ENCODE measurements around the gene TCOF1. TPM values are rescaled to one million over a fixed set of nuclear protein-coding genes. Genes with fewer than 3 reads are reported as not detected.

The TCOF1 gene
- polyA plus RNA-seq, 4 donors = 29.5 to 46.3 (median 36.9) TPM

DNA sequence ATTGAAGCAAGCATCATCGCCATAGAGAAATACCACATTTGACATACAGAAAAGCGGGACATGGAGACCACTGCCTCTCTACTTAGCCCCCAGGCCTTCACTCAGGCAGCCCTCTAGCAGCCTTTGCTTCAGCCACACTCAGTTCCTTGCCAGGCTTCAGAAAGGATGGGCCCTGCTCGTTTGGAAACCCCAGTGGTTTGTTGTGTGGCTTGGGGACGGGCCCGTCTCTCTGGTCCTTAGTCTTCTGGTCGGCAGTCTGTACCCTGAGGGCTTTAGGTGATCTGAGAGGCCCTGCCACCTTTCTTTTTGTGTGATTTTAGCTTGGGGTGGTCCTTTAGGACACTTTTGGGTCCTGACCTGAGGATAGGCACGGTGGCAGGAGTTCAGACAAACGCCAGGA, 33.7 kb upstream of the TCOF1 start:
- no peak for DNase-seq (ENCODE audit: low read depth in 4 of 4, low spot score in 2 of 4)

DNA sequence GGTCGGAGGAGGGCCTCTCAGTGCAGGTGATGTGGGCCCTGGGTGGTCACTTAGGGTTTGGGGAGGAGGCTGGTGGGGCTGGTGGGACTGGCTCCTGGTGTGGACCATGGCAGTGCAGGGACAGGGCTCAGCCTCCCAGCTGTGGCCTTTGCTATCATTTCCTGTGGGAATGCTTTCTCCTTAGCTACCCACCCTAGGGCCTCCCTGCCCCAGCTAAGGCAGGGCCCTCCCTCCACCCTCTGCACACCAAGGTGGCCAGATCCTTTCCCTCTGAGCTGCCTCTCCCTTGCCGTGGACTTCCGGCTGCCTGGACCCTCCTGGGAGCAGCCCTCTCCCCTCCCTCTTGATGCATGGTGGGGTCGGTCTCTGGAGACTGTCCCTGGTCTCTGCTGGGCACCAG, 32.1 kb upstream of the TCOF1 start:
- DNase-seq (ENCODE audit: low read depth in 4 of 4, low spot score in 2 of 4) = no peak

DNA sequence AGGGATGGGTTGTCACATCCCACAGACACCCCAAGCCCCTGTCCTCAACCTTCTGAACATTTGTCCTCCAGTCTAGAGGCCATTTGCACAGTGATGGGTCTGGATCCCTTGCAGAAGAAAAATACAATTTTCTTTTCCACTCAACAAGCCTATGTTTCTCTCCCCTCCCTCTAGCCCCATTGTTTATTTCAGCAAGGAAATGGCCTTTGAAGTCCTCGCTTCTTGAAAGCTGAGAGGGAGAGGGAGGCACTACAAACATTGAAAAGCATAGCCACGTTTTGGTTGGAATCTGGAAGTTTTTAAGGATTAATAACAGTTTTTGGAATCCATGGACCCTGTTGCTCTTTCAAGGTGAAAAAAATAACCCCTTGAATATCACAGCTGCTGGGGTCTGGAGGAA, 30.8 kb upstream of the TCOF1 start:
- DNase-seq (ENCODE audit: low read depth in 4 of 4, low spot score in 2 of 4) = no peak

DNA sequence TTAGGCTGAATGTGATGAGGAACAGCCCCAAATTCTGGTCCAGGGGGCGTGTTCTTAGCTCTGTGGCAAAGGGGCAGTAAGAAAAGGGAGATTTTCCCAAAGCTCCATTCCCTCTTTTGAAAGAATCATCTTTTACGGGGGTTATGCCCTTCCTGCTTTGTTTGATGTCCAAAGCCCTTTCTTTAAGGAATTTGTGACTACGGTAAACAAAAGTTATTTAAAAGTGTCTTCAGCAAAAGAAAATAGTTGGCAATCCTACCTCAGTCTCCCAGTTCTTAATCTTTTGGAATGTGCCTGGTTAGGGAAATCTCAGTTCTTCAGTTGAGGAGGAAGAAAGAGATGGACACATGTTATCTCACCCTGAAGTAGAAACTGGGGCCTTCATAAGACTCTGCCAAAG, 30.4 kb upstream of the TCOF1 start:
- no peak for DNase-seq (ENCODE audit: low read depth in 4 of 4, low spot score in 2 of 4)

DNA sequence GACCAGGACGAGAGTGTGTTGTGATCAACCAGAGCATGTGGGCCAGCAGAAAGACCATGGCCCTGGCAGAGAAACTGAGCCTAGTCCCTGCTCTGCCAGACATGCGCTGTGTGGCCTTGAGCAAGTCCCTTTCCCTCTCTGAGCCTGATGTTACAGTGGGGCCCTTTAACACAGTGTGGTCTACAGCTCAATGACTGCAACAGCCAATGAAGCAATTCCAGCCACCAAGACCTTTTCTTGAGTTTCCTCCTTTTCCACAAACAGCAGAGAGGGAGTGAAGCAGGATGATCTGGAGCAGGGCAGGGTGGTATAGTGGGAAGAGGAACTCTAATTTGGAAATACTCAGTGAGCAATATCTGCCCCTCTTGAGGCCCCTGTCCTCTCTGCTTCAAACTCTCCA, 29.0 kb upstream of the TCOF1 start:
- no peak for DNase-seq (ENCODE audit: low read depth in 4 of 4, low spot score in 2 of 4)

DNA sequence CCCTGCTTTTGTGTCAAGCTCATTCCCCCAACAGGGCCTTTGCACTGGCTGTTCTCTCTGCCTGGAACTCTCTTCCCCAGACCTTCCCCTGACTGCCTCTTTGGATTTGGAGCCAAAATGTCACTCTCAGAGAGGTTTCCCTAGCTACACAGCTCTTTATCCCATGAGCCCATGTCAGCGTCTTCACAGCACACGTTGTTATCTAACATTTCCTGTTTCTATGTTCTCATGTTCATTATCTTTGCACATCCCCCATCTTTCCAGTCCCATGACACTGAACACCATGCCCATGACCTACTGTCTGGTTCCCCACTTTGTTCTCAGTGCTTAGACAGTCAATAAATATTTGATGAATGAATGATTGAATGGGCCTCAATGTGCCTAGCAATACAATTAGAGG, 28.5 kb upstream of the TCOF1 start:
- no peak for DNase-seq (ENCODE audit: low read depth in 4 of 4, low spot score in 2 of 4)

DNA sequence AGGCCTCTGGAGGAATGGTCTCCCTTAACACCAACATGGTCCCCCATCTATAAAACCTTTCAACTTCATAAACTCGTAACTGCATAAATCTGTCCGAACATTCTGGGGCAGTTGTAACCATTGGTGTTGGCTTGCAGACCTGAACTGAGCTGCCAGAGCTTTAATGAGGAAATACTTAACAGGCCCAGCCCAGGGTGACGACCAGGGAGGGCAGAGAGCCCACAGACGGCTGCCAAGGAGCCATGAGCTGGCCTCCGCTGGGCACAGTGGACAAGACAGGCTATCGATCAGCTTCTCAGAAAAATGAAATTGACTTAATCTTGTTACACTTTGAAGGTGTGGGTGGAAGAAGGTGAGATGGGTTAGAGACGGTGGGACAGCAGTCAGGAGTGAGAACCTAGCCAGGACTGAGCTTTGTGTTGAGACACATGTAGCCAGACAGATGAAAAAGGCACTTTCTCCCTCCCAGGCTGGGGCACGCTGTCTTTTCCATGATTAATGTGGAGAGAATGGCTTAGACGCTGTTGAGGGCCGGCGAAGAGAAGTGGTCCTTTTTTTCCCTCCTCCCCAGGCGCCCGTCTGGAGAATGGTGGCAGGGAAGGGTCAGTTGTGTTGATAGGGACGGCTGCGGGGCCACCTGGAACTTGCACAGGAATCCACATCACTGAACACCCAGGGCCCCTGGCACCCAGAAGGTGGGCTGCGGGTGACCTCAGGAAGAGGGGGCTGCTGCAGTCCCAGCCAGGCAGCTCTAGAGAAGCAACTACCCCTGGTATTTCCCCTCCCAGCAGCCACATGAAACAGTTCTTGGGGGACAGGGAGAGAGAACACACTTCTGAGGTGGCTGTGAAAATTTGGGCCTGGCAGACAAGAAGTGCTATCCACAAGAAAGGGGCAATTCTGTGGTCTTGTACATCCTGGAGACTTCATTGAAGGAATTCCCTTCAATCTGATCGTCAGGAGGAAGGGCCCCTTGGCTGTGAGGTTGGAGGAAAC, 27.3 kb upstream of the TCOF1 start:
- DNase-seq (ENCODE audit: low read depth in 4 of 4, low spot score in 2 of 4) = no peak

DNA sequence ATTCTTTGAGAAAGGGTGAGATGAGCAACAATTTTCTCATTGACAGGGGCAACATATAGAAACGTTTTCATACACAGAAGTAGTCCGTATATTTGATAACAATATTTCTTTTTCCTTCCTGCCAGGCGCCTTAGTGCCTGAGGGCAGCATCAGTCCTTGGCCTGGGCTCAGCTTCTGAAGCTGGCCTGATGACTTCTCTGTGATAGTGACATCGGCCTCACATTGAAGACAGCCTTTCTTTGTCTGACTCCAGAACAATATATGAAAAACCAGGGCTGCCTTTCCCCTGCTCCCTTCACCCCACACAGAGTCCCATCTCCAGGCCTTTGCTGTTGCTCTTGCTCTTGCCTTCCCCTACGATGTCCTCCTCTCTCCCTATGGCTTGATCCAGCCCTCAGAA, 24.1 kb upstream of the TCOF1 start:
- no peak for DNase-seq (ENCODE audit: low read depth in 4 of 4, low spot score in 2 of 4)

DNA sequence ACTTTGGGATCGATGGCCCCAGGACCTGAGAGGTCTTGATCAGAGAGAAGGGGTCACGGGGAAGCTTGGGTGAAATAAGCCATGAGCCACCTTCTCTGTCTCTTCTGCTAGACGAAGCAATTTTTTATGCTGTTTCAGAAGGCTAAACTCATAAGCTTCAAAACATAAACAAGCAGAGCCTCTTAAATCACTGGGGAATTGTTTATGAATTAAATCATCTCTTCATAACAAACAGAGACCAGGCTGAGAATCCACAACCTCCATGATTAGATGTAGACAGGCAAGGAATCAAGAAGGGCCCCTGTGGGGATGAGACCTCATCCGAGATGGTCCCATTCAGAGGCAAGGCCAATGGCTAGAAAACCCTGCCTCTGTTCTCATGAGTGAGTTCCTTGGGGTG, 21.7 kb upstream of the TCOF1 start:
- no peak for DNase-seq (ENCODE audit: low read depth in 4 of 4, low spot score in 2 of 4)

DNA sequence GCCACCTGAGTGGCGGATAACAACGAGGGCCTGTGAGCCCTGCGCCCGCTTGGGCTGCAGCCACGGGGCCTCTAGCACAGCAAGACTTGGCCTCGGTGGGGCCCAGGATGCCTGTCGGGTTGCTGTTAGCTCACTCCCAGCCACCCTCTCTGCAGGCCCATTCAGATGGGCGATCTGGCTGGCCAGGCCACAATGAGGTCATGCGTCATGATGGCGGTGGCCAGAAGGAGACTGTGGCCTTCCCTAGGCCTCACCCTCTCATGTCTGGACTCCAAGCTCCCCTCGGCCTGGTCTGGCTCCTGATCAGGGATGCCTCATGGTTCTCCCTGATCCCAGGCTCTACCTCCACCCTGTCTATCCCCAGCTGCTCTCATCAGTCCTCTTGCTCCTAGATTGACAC, 19.0 kb upstream of the TCOF1 start:
- DNase-seq (ENCODE audit: low read depth in 4 of 4, low spot score in 2 of 4) = no peak

DNA sequence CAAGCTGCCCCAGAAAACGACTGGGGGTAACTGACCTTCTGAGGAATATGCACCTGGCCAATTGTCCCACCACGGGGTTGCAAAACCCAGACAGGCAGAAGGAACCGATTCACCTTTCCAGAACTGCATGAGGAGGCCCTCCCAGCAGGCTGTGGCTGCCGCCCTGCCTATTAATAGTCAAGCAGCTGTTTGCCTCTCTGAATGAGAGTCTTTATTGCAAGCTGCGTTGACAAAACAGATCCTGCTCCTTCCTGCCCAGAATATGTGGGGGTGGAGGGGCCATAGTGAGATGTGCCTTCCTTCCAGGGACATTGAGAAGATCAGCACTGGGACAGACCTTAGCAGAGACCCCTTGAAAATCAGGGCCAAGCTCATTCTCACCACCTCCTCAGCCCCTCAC, 18.3 kb upstream of the TCOF1 start:
- no peak for DNase-seq (ENCODE audit: low read depth in 4 of 4, low spot score in 2 of 4)

DNA sequence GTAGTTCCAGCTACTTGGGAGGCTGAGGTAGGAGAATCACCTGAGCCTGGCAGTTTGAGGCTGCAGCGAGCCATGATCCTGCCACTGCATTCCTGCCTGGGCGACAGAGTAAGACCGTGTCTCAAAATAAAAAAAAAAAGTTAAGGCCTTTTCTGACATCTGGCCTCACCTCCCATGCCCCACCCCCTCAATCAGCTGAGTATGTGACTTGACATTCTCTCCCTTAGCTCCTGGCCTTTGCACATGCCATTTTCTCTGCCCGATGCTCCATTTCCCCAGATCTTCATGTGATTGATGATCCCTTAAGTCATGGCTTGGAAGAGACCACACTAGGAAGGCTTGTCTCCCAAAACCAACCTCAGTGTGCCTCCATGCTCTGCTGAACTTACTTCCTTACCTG, 17.7 kb upstream of the TCOF1 start:
- DNase-seq (ENCODE audit: low read depth in 4 of 4, low spot score in 2 of 4) = no peak

DNA sequence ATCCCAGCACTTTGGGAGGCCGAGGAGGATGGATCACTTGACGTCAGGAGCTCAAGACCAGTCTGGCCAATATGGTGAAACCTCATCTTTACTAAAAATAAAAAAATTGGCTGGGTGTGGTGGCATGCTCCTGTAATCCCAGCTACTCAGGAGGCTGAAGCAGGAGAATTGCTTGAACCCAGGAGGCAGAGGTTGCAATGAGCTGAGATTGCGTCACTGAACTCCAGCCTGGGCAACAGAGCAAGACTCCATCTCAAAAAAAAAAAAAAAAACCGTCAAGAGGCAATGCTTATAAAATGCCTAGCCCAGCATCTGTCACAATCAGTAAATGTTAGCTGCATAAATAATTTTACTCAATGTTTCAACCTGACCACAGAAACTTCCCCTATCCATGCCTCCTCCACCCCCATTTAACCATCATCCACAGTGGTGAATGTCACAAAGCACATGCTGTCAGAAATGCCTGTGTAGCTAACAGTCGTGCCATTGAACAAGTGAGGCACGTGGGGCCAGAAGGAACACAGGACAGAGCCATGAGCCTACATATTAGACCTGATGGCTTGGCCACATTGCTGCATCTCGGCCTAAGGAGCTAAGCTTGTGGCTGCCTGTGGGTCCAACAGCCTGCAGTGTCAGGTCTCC, 16.8 kb upstream of the TCOF1 start:
- no peak for DNase-seq (ENCODE audit: low read depth in 4 of 4, low spot score in 2 of 4)

DNA sequence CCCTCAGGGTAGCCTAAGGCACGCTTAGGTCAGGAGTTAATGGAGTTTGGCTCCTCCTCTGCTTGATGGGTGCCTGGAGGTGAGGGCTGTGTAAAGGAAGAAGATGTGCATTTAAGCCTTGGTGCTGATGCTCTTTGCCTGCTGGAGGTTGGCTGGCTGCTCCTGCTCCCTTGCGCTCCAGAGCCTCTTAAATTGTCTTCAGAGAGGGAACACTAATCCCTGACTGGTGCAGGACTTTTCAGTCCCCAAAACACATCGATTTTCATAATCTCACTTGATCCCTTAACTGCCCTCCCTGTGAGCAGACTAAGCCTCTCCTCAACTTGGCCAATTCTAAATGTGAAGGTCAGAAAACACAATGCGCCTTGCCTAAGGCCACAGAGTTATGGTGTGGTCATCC, 16.2 kb upstream of the TCOF1 start:
- no peak for DNase-seq (ENCODE audit: low read depth in 4 of 4, low spot score in 2 of 4)

DNA sequence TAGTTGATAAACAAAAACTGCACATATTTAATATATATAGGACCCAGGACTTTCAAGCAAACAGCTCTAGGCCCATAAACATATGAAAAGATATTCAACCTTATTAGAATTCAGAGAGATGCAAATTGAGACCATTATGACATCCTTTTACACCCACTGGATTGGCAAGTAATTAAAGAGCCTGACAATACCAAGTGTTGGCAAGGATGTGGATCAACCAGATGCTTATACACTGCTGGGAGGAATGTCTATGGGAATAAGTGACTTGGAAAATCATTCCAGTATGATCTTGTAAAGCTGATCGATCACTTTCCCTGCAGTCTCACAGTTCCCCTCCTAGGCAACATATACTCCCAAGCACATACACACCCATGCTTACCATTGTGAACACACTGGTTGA, 15.5 kb upstream of the TCOF1 start:
- DNase-seq (ENCODE audit: low read depth in 4 of 4, low spot score in 2 of 4) = no peak

DNA sequence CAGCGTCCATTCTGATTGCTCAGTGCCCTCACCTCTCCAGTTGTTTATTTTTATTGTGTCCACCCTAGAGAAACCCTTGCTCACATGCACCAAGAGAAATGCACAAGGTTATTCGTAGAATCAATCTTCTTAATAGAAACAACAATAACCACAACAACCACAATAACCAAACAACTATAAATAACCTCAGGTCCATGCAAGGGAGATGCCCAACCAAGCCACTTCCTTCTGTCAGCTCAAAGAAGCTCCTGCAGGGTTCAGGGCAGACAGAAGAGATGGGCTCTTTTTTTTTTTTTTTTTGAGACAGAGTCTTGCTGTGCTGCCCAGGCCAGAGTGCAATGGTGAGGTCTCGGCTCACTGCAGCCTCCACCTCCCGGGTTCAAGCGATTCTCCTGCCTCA, 14.9 kb upstream of the TCOF1 start:
- no peak for DNase-seq (ENCODE audit: low read depth in 4 of 4, low spot score in 2 of 4)

DNA sequence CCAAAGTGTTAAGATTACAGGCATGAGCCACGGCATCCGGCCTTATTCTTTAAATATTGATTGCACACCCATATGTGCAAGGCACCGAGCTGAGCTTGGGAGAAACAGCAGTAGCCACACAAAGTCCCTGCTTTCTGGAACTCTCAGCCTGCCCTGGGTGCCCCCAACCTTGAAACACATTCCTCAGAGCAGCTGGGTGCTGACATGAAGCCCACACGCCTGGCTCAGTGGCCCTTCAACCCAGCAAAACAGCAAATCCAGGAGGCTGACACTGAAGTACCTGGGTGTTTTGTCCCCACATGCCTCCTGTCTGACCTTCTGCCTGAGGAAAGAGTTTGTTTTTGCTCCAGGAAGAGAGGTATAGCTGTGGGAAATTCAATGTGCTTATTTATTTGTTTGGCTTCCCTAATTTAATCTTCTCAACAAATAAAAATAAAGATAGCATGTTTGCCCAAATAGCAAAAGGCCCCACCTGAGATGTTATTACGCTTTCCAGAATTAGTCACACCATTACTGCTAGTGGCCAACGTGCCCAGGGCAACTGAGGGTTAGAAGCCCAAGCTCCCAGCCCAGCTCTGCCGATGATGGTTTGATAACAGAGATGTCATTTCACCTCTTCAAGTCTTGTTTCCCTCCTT, 13.4 kb upstream of the TCOF1 start:
- no peak for DNase-seq (ENCODE audit: low read depth in 4 of 4, low spot score in 2 of 4)

DNA sequence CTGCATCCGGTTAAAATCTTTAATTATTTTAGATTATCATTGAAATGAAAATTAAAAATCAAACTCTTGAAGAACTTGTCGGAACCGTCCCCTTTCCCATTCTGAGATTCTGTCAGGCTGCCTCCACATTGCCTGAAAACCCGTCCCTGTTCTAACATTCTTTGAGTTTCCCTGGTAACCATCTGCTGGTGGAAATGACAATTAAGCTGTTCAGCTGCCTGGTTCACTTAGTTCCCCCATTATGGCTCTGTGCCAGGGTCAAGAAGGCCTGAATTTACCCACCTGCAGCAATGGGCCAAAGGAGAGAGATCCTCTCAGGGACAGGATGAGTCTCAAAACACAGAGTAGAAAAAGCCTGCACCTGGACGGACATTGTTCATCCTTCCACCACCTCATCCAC, 11.8 kb upstream of the TCOF1 start:
- DNase-seq (ENCODE audit: low read depth in 4 of 4, low spot score in 2 of 4) = no peak

DNA sequence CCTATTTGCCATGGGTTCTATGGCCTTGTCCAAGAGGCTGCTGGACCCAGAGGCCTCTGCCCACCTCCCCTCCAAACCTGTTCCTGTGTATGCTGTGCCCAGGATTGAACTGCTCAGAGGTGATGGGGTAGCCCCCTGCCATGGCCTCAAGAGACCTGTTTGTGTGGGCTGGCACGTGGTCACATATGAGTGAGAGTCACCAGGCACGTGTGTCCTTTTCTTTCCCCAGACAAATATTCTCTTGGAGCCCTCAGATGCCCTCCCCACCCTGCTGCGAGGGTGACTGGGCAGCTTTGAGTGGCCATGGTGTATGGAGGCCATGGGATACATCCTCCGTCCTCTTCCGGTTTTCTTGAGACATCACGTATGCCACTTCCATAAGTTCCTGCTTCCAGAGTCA, 10.9 kb upstream of the TCOF1 start:
- no peak for DNase-seq (ENCODE audit: low read depth in 4 of 4, low spot score in 2 of 4)

DNA sequence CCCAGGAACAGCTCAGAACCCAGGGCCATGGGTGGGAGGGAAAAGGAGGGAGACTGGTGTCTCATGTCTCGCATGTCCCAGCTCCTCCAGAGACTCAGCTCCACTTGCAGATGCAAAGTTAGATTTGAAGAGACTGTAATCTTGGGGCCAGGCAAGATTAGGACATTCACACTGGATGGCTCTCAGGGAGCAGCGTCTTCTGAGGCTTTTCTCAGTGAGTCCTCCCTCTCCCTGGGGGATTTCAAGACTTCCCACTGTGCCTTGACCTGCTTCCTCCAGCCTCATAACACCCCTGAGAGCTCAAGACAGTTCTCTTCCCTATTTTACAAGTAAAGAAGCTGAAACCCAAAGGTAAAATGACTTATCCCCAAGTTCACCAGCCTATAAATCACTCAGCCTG, 10.5 kb upstream of the TCOF1 start:
- DNase-seq (ENCODE audit: low read depth in 4 of 4, low spot score in 2 of 4) = no peak

DNA sequence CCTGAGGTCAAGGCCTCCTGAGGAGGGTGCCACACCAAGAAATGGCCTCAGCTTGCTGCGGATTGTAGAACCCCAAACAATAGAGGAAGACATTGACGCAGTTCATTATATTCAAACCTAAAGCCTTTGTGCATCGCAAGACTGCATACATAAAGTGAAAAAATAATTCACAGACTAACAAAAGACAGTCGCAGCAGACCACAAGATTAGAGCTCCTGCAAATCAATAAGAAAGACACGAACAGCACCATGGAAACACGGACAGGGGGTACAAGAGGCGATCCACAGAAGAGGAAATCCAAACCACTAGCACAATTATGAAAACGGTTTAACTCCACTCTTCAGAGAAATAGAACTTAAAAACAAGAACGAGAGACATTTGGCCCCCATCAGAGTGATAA, 10.0 kb upstream of the TCOF1 start:
- no peak for DNase-seq (ENCODE audit: low read depth in 4 of 4, low spot score in 2 of 4)

Data from left renal cortex interstitium (tissue), 4 donors.